GM15510 (cell line): ENCODE results near the gene APBA1.

Experiments used
- POLR2A ChIP-seq: IDR thresholded peaks from 3 replicates; pipeline ENCODE4 v1.6.1; 2011; ENCODE audit warnings: borderline replicate concordance; ENCODE audit not compliant: insufficient read length; ENCODE audit errors: extremely low read depth

APBA1 gene

GRCh38 chr9:69546265-69546664 lies 125.9 kb downstream of the APBA1 start:
- TF ChIP-seq POLR2A: no peak

DNA sequence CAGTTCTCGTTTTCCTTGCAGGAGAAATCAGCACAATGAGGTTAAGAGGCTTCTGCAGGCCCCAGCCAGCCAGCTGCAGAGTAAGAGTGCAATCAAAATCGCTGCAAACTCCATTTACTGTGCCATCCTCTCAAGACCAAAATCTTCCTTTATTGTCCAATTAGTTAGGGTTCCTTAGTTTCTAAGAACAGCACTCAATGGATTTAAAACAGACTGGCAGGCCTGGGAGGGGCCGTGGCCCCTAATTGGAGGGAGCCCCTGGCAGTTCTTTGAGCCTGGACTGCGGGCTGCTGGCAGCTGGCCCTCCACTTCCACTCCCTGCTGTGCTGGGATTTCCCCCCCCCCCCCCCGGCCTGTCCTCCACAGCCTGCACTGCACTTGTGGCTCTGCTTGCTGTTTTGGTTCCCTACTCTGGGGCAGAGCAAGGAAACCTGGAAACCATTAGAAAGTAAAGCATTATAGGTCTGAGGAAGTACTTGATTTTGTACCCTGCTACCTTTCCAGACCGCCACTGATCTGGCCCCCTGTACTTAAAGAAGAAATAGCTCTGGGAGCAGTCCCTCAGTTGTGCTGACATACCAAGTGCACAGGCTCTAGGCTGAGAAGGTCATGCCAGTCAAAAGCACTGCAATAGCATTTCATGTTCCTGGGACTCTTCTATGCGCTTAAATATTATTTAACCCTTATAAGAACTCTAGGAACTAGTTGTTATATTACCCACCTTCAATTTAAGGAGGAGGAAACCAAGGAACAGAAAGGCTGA lies 129.0 kb downstream of the APBA1 start:
- no peak for TF ChIP-seq POLR2A

- TF ChIP-seq POLR2A: no peak
Measured at GRCh38 chr9:69542058-69542457, 130.1 kb downstream of the APBA1 start.

DNA sequence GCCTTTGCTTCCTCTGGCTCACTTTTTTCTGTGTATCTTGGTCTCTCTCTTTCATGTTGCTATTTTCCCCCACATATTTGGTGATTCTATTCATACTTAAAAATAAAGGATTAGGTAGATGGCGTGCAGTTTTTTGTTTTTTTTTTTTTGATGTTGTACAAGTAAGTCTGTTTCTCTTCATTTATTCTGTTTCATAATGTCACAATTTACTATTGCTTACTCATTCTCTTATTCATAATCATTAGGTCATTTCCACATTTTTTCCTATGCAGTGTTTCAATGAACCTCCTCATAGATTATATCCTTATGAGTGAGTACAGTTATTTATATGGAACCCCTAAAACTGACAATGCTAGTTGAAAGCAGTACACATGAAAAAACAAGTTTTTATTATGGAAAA lies 136.3 kb downstream of the APBA1 start:
- no peak for TF ChIP-seq POLR2A

- no peak for TF ChIP-seq POLR2A
Measured at GRCh38 chr9:69535286-69535832, 136.8 kb downstream of the APBA1 start.

GRCh38 chr9:69532396-69532795 lies 139.8 kb downstream of the APBA1 start:
- no peak for TF ChIP-seq POLR2A

DNA sequence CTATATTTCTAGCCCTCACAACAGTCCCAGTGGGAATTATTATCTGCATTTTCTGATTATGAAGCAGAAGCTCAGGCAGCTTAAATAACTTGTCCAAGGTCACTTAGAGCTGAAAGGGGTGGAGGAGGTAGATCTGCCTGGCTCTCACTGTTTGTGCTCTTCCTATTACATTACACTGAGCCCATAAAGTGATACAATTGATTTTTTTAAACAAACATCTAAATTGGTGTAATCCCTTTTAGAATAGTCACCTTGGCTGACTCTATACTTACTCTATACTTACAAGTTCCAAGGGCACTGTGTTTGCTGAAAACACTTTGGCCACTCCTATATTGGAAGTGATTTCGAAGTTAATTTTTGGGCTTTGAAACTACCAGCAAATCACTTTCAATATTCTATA lies 144.7 kb downstream of the APBA1 start:
- TF ChIP-seq POLR2A: no peak

DNA sequence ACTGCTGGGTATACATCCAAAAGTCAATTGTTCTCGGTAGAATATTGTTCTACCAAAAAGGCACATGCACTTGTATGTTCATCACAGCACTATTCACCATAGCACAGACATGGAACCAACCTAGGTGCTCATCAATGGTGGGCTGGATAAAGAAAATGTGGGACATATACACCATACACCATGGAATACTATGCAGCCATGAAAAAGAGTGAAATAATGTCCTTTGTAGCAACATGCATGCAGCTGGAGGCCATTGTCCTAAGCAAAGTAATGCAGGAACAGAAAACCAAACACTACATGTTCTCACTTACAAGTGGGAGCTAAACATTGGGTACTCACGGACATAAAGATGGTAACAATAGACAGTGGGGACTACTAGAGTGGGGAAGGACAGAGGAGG lies 145.5 kb downstream of the APBA1 start:
- TF ChIP-seq POLR2A: no peak

DNA sequence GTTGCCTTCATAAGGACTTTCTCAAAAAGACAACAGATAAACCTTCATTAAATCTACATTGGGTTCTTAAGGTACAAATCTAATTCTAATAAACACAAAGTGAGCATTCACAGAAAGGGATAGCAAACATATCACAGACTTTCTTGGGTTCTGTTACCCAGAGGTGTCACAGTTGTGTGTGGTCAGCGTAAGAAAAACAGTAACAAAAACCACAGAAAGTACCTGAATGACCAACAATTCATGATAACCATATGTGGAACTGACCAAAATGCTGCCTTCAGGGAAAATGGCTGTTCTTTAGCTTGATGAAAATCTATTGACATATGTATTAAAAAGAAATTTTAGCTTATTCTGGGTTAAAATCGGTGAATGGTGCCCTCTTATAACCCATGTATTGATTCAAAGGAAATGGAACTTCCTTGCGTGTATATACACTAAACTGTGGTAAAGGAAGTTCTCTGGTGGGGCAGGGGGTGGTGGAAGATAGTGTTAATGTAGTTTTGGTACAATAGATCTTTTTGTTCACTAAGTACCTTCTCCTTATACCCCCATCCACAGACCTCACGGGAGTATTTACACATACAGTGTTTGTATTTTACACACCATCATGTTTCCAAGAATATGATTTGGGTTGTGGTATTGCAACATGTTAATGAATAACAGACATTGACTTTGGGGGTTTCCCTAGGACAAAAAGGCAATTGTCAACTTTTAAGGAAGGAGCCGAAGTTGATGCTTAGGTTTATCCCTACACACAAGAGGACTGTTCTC lies 152.5 kb downstream of the APBA1 start:
- TF ChIP-seq POLR2A: no peak

DNA sequence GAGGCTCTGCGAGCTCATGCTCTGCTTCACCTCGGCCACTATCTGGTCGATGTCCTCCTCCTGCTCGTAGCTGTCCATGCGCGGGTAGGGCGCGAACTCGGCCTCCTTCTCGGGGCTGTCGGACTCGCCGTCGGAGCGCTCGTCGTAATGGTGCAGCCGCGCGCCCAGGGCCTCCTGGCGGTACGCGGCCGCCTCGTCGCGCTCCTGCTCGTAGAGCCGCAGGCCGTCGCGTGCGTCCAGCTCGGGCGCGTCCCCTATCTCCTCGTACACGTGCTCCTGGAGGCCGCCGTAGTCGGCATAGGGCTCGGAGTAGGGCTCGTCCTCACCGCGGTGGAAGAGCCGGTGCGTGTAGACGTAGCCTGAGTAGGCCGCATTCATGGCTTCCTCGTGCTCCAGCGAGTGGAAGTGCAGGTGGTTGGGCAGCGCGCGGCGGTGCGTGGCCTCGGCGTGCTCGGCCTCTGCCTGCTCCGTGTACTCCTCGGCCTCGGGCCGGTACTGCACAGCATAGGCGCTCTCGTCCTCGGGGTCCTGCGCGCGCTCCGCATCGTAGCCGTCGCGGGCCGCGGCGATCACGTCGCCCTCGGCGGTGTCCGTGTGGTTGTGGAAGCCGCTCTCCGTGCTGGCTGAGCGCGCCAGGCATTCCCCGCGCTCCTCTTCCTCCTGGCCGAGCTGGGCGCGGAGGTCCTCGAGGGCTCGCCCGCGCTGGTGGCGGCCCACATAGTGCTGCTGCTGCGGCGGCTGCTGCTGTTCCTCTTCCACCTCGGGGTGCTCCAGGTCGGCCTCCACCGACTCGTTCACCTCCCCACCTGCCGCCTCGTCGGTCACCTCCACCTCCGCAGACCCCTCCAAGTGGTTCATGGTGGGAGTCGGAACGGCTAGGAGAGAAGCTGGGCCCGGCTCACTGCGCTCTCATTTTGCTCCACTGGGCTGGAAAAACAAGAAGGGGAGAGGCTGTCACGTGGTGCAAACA lies 155.5 kb downstream of the APBA1 start:
- no peak for TF ChIP-seq POLR2A

DNA sequence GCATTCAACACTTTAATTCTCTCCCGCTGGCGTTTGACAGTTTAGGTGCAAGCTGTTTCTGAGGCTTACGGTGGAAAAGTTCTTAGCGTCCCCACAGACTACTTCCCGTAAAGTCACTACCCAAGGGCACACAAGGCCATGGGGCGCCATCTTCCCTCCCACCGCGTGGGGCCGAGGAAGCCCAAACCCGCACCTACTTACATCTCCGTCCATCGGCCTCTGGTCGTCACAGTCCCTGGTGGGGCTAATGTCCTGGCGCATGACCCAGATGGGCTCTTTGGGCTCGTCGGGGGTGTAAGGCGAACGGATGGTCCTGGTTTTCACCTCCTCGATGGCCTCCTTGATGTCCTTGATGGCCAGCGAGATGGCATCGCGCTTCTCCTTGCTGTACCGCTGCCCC lies 156.4 kb downstream of the APBA1 start:
- TF ChIP-seq POLR2A: no peak

- TF ChIP-seq POLR2A: no peak
Measured at GRCh38 chr9:69513141-69513820, 158.9 kb downstream of the APBA1 start.

- no peak for TF ChIP-seq POLR2A
Measured at GRCh38 chr9:69504058-69504457, 168.1 kb downstream of the APBA1 start.

GRCh38 chr9:69502671-69503301 lies 169.4 kb downstream of the APBA1 start:
- no peak for TF ChIP-seq POLR2A
